Fibroblast of lung (primary cell): ENCODE results near the gene SMPDL3B.

Experiments used
- CTCF ChIP-seq, 2 donors: IDR thresholded peaks in 1 of 2; conservative IDR thresholded peaks in 1 of 2; 1 replicate in 1 of 2; 2 replicates in 1 of 2; pipeline ENCODE4 v1.5.1; 2011 to 2012; ENCODE audit warnings: low read length in 2 of 2, control low read depth in 1 of 2, inconsistent platforms in 1 of 2, low read depth in 1 of 2, mild to moderate bottlenecking in 1 of 2
- EZH2 ChIP-seq: IDR thresholded peaks from 2 replicates; pipeline ENCODE4 v1.5.1; 2012; ENCODE audit warnings: low read length, control low read depth, mild to moderate bottlenecking; ENCODE audit errors: missing control alignments

GRCh38 chr1:27936370-27936769 is 1.6 kb downstream of the SMPDL3B start:
- TF ChIP-seq CTCF (conservative IDR thresholded peaks at IDR 0.05 in 1 of 2, IDR thresholded peaks at IDR 0.05 in 1 of 2; ENCODE audit: low read depth in 1 of 2, low read length in 2 of 2), result no peak
- no peak for TF ChIP-seq EZH2
